Lung (tissue), 12 donors: ENCODE measurements around the gene TBC1D7. TPM values are rescaled to one million over a fixed set of nuclear protein-coding genes. Genes with fewer than 3 reads are reported as not detected.

Source experiments
- ATAC-seq: fragments of 200-7000 bp; cut with Tn5 transposase; one replicate; pipeline ENCODE4 v1.9.1; 2020; ENCODE audit warnings: moderate number of reproducible peaks; ENCODE audit not compliant: insufficient read depth, low FRiP score
- DNase-seq, 3 donors: peaks; one replicate each; pipeline ENCODE4 v3.0.0-alpha.2; 2013 to 2017
- H3K27ac ChIP-seq, 2 donors: one replicate each; pipeline ENCODE4 v1.5.1; 2013; ENCODE audit warnings: mild to moderate bottlenecking in 2 of 2, moderate library complexity in 2 of 2, control low read depth in 1 of 2, inconsistent platforms in 1 of 2, low read depth in 1 of 2, low read length in 1 of 2
- H3K27me3 ChIP-seq, 3 donors: one replicate each; pipeline ENCODE4 v1.5.1; 2013; ENCODE audit warnings: low read length in 2 of 3; ENCODE audit not compliant: control insufficient read depth in 3 of 3, insufficient read depth in 3 of 3
- H3K36me3 ChIP-seq, 4 donors: one replicate each; pipeline ENCODE4 v1.5.1; 2013; ENCODE audit warnings: low read length in 4 of 4, mild to moderate bottlenecking in 1 of 4, moderate library complexity in 1 of 4; ENCODE audit not compliant: control insufficient read depth in 4 of 4, insufficient read depth in 4 of 4
- H3K4me1 ChIP-seq, 5 donors: one replicate each; pipeline ENCODE4 v1.5.1; 2013; ENCODE audit warnings: low read length in 5 of 5, mild to moderate bottlenecking in 2 of 5, moderate library complexity in 1 of 5; ENCODE audit not compliant: control insufficient read depth in 5 of 5, insufficient read depth in 5 of 5
- H3K4me3 ChIP-seq: one replicate; pipeline ENCODE4 v1.5.1; 2013; ENCODE audit warnings: mild to moderate bottlenecking, control low read depth, moderate library complexity
- H3K9ac ChIP-seq, 2 donors: one replicate each; pipeline ENCODE4 v1.5.1; 2013; ENCODE audit warnings: low read length in 2 of 2, control low read depth in 1 of 2; ENCODE audit not compliant: insufficient read depth in 1 of 2
- H3K9me3 ChIP-seq, 4 donors: one replicate each; pipeline ENCODE4 v1.5.1; 2013; ENCODE audit warnings: low read length in 3 of 4, mild to moderate bottlenecking in 1 of 4, moderate library complexity in 1 of 4; ENCODE audit not compliant: control insufficient read depth in 4 of 4, insufficient read depth in 3 of 4
- WGBS, 2 donors: extraction: QIAGEN DNeasy Blood & Tissue Kit; methylation state at CpG; one replicate each; pipeline ENCODE4 v1.1.7; 2013; 5-methylcytosine and 5-hydroxymethylcytosine counted together
- polyA plus RNA-seq, 2 donors: library from polyadenylated mRNA; stranded (reverse); fragments of 200-250 nt; gene quantifications; one replicate each; pipeline ENCODE4 v1.2.1, GENCODE V29; 2013
- total RNA-seq, 2 donors: library from RNA; depleted of rRNA in 1 of 2; stranded (reverse); fragments of >200 nt in 1 of 2; gene quantifications; one replicate each; pipeline ENCODE4 v1.2.1, GENCODE V29; 2014 to 2021
- TF ChIP-seq, protein P1 (sequence below): IDR thresholded peaks from 2 replicates; pipeline ENCODE4 v1.5.1; 2012; ENCODE audit warnings: mild to moderate bottlenecking; ENCODE audit errors: control extremely low read depth, extremely low read depth
- donor health status: control.
- donor health status: control.
- donor health status: Bipolar disorder and iron deficiency.
- donor health status: healthy.
- donor health status: DM: yes; HTN: yes; CAD: no.

TBC1D7 gene
- total and polyA plus RNA-seq, 4 donors: 17.1 to 30.1 (median 19.9) TPM

DNA sequence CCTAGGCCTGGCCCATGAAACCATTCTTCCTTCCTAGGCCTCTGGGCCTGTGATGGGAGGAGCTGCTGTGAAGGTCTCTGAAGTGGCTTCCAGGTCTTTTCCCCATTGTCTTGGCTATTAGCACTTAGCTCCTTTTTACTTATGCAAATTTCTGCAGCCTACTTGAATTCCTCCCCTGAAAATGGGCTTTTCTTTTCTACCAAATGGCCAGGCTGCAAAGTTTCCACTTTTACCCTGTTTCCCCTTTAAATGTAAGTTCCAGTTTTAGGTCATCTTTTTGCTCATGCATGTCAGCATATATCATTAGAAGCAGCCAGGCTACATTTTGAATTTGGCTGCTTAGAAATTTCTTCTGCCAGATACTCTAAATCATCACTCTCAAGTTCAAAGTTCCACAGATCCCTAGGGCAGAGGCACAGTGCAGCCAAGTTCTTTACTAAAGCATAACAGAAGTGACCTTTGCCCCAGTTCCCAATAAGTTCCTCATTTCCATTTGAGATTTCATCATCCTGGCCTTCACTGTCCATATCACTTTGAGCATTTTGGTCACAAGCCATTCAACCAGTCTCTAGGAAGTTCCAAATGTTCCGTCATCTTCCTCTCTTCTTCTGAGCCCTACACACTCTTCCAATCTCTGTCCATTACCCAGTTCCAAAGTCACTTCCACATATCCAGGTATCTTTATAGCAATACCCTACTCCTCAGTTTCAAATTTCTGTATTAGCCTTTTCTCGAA lies 71.9 kb downstream of the TBC1D7 start:
- ATAC-seq: no peak
- H3K4me3 ChIP-seq: no peak overlapping the region
- no peaks in the 10 kb centered on the region for H3K27me3 ChIP-seq
- no peaks in the 10 kb centered on the region for H3K9me3 ChIP-seq
- H3K9ac ChIP-seq: no peak overlapping the region
- H3K4me1 ChIP-seq: peaks cover 0 to 13% (median 0%) of the 10 kb centered on the region in 5 donors
- TF ChIP-seq, protein P1, sequence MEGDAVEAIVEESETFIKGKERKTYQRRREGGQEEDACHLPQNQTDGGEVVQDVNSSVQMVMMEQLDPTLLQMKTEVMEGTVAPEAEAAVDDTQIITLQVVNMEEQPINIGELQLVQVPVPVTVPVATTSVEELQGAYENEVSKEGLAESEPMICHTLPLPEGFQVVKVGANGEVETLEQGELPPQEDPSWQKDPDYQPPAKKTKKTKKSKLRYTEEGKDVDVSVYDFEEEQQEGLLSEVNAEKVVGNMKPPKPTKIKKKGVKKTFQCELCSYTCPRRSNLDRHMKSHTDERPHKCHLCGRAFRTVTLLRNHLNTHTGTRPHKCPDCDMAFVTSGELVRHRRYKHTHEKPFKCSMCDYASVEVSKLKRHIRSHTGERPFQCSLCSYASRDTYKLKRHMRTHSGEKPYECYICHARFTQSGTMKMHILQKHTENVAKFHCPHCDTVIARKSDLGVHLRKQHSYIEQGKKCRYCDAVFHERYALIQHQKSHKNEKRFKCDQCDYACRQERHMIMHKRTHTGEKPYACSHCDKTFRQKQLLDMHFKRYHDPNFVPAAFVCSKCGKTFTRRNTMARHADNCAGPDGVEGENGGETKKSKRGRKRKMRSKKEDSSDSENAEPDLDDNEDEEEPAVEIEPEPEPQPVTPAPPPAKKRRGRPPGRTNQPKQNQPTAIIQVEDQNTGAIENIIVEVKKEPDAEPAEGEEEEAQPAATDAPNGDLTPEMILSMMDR: no peak
- no peaks in the 10 kb centered on the region for H3K36me3 ChIP-seq
- H3K27ac ChIP-seq: no peak overlapping the region
- no peak for DNase-seq
- WGBS, 2 donors: 67 to 79% methylated on average over 2 of the region's 2 CpGs

Other genes with a start within 250 kb of the TBC1D7 start
- gene GFOD1, start 159.1 kb upstream of the TBC1D7 start, total RNA-seq: 10 to 100 TPM; 10.2 to 22.8 TPM
- 1 to 10 TPM; 4.0 to 5.6 TPM for gene GFOD1, start 159.1 kb upstream of the TBC1D7 start, polyA plus RNA-seq
- gene SIRT5, start 246.1 kb upstream of the TBC1D7 start, total RNA-seq: 10 to 100 TPM in 1 of 2 donors, 1 to 10 TPM in 1; 9.8 to 11.3 TPM
- gene SIRT5, start 246.1 kb upstream of the TBC1D7 start, polyA plus RNA-seq: 1 to 10 TPM; 5.9 to 6.3 TPM